K562 (cell line): ENCODE data around the gene CAMK2D. TPM values are rescaled to one million over a fixed set of nuclear protein-coding genes. Genes with fewer than 3 reads are reported as not detected.

ENCODE experiments used
- ATAC-seq: fragments of 200-7000 bp; cut with Tn5 transposase; 3 replicates; pipeline ENCODE4 v1.9.1; 2020; ENCODE audit warnings: moderate library complexity
- BruUV-seq: library from RNA; stranded (reverse); fragments of 400-500 nt; replicated peaks from 2 replicates; lab custom pipeline; 2021; lab: Mats Ljungman, UMichigan
- CTCF ChIA-PET: fragments of 300-600 bp; formaldehyde crosslinking; extraction: SDS; loops from one replicate; lab custom pipeline; 2021; ENCODE audit warnings: low intra/inter-chr PET ratio; lab: Yijun Ruan, JAX
- POLR2A ChIA-PET: fragments of 300-600, 350-650 bp; sonication (Branson Sonifier 250); formaldehyde crosslinking; extraction: SDS; loops from one replicate; lab custom pipeline; 2021; ENCODE audit warnings: antibody characterized with exemption, inconsistent platforms; lab: Yijun Ruan, JAX
- DNase-seq, 4 experiments: peaks; one replicate each; pipeline versions ENCODE4 v3.0.0 to v3.0.0-alpha.2; 2011 to 2018; ENCODE audit warnings: low spot score in 3 of 4, mixed read lengths in 3 of 4; ENCODE audit errors: extremely low read depth in 1 of 4
- FAIRE-seq: peaks from 2 replicates; lab custom pipeline; 2011; peaks lifted over from hg19 to GRCh38; lab: Jason Lieb, UNC
- H2AFZ ChIP-seq: 2 replicates; pipeline ENCODE4 v1.6.0; 2011; ENCODE audit warnings: low read depth, low read length, control low read depth, inconsistent platforms
- H3K27ac ChIP-seq: fragments of 200-600 bp; 3 replicates; pipeline ENCODE4 v1.8.0; 2011; ENCODE audit warnings: low read depth, mild to moderate bottlenecking, control low read depth, inconsistent platforms, low read length, moderate library complexity, mixed read lengths; ENCODE audit errors: extremely low read depth
- H3K27me3 ChIP-seq, 2 experiments: fragments of 300-600 bp in 1 of 2; 2 replicates in 1 of 2; 3 replicates in 1 of 2; pipeline versions ENCODE4 v1.6.0 to v1.8.0; 2011; ENCODE audit warnings: inconsistent platforms in 2 of 2, low read length in 2 of 2, mild to moderate bottlenecking in 1 of 2, mixed read lengths in 1 of 2, moderate library complexity in 1 of 2; ENCODE audit not compliant: control insufficient read depth in 2 of 2, insufficient read depth in 2 of 2
- H3K36me3 ChIP-seq: fragments of 300-600 bp; 3 replicates; pipeline ENCODE4 v1.8.0; 2011; ENCODE audit warnings: mild to moderate bottlenecking, low read length, inconsistent platforms; ENCODE audit not compliant: control insufficient read depth, insufficient read depth
- H3K4me1 ChIP-seq, 2 experiments: fragments of 200-600 bp in 1 of 2; replicated peaks in 1 of 2; 2 replicates in 1 of 2; 3 replicates in 1 of 2; pipeline versions ENCODE4 v1.5.1 to v1.8.0; 2011; ENCODE audit warnings: inconsistent platforms in 2 of 2, low read length in 2 of 2, mild to moderate bottlenecking in 1 of 2, mixed read lengths in 1 of 2, moderate library complexity in 1 of 2; ENCODE audit not compliant: control insufficient read depth in 2 of 2, insufficient read depth in 2 of 2
- H3K4me2 ChIP-seq: 2 replicates; pipeline ENCODE4 v1.6.1; 2011; ENCODE audit warnings: low read length, control low read depth, inconsistent platforms, mixed read lengths; ENCODE audit not compliant: insufficient read depth
- H3K4me3 ChIP-seq: fragments of 200-600 bp; sonication (generic), shearing (Covaris generic); 2 replicates; pipeline ENCODE4 v1.5.1; 2016; ENCODE audit warnings: control low read depth, inconsistent platforms
- H3K79me2 ChIP-seq: fragments of 200-600 bp; 3 replicates; pipeline ENCODE4 v1.8.0; 2011; ENCODE audit warnings: low read length, inconsistent platforms; ENCODE audit not compliant: control insufficient read depth, insufficient read depth
- H3K9ac ChIP-seq, 2 experiments: 2 replicates each; pipeline versions ENCODE4 v1.6.0 to v1.6.1; 2011; ENCODE audit warnings: low read depth in 2 of 2, low read length in 2 of 2, control low read depth in 1 of 2, inconsistent platforms in 1 of 2, mild to moderate bottlenecking in 1 of 2, mixed read lengths in 1 of 2; ENCODE audit not compliant: insufficient read depth in 1 of 2
- H3K9me1 ChIP-seq: one replicate; pipeline ENCODE4 v1.6.0; 2011; ENCODE audit warnings: inconsistent platforms, mild to moderate bottlenecking, low read length, moderate library complexity; ENCODE audit not compliant: control insufficient read depth, insufficient read depth
- H3K9me3 ChIP-seq: replicated peaks from 2 replicates; pipeline ENCODE4 v1.5.1; 2011; ENCODE audit warnings: low read depth, low read length, inconsistent platforms; ENCODE audit not compliant: control insufficient read depth, insufficient read depth
- H4K20me1 ChIP-seq: replicated peaks from 2 replicates; pipeline ENCODE4 v1.6.1; 2011; ENCODE audit warnings: low read length, inconsistent platforms, mixed read lengths; ENCODE audit not compliant: control insufficient read depth, insufficient read depth
- BCLAF1 ChIP-seq, 2 experiments: fragments of 450-650 bp in 1 of 2; IDR thresholded peaks; 2 replicates each; pipeline ENCODE4 v1.6.1; 2011 to 2017; ENCODE audit warnings: low read depth in 2 of 2, antibody characterized with exemption in 1 of 2, borderline replicate concordance in 1 of 2, low read length in 1 of 2, mild to moderate bottlenecking in 1 of 2, mixed read lengths in 1 of 2; ENCODE audit not compliant: control insufficient read depth in 1 of 2
- CC2D1A ChIP-seq: fragments of 450-650 bp; IDR thresholded peaks from 2 replicates; pipeline ENCODE4 v1.6.1; 2017; ENCODE audit warnings: mild to moderate bottlenecking
- COPS2 ChIP-seq: fragments of 450-650 bp; conservative IDR thresholded peaks from 2 replicates; pipeline ENCODE4 v1.6.1; 2016; ENCODE audit warnings: mild to moderate bottlenecking, moderate library complexity
- FOXM1 ChIP-seq, 2 experiments: fragments of 450-650 bp in 1 of 2; sonication (generic) in 1 of 2; formaldehyde crosslinking in 1 of 2; IDR thresholded peaks; 2 replicates each; pipeline versions ENCODE4 v1.6.1 to v1.9.0; 2017 to 2022; ENCODE audit warnings: low read depth in 2 of 2, mild to moderate bottlenecking in 2 of 2, missing genetic modification reagents in 1 of 2, moderate library complexity in 1 of 2
- HBP1 ChIP-seq: fragments of 450-650 bp; formaldehyde crosslinking; IDR thresholded peaks from 2 replicates; pipeline ENCODE4 v1.4.0; 2022; ENCODE audit warnings: missing genetic modification characterization
- NCOR1 ChIP-seq: fragments of 450-650 bp; IDR thresholded peaks from 2 replicates; pipeline ENCODE4 v1.6.1; 2016; ENCODE audit warnings: mild to moderate bottlenecking, moderate library complexity
- SMARCB1 ChIP-seq: IDR thresholded peaks from 2 replicates; pipeline ENCODE4 v1.6.1; 2011; ENCODE audit warnings: improper control_type of control experiment, low read depth; ENCODE audit not compliant: insufficient read length
- THAP12 ChIP-seq: fragments of 250-450 bp; sonication (Bioruptor Pico); IDR thresholded peaks from 2 replicates; pipeline ENCODE4 v1.9.0; 2021; ENCODE audit warnings: mild to moderate bottlenecking, inconsistent platforms
- WGBS: fragments of 100-300 bp; shearing (Covaris generic); methylation state at CpG from one replicate; pipeline ENCODE4 v1.1.6; 2016; ENCODE audit warnings: low coverage, mixed read lengths; ENCODE audit not compliant: insufficient coverage; ENCODE audit errors: missing lambda C conversion rate; 5-methylcytosine and 5-hydroxymethylcytosine counted together
- in situ Hi-C: fragments of 300-500 bp; cut with MboI; formaldehyde crosslinking; loops from 4 replicates; pipeline ENCODE4 v1.15.0; 2018; ENCODE audit warnings: inconsistent platforms, mixed read lengths
- intact Hi-C: fragments of 100-400 bp; cut with micrococcal nuclease; formaldehyde crosslinking; loops from 2 replicates; pipeline ENCODE4 v1.14.2; 2022
- polyA plus RNA-seq, 8 experiments: library from polyadenylated mRNA; depleted of rRNA in 4 of 8; stranded (reverse) in 5 of 8; unstranded in 3 of 8; fragments of >200 nt; fragmentation: Nextera tagmentation in 2 of 8; fragmentation: Illumina TruSeq in 1 of 8; extraction: Ambion mirVana in 2 of 8; extraction: Trizol in 1 of 8; gene quantifications; 2 replicates each; pipeline versions ENCODE4 v1.2.1 to v1.2.3, GENCODE V29; 2011 to 2014; ENCODE audit warnings: inconsistent platforms in 1 of 8, missing spikeins in 1 of 8
- total RNA-seq, 7 experiments: library from RNA; depleted of rRNA in 6 of 7; stranded (reverse); fragments of >200 nt in 6 of 7; fragmentation: Illumina TruSeq in 2 of 7; extraction: Trizol in 2 of 7; gene quantifications; 2 replicates each; pipeline versions ENCODE4 v1.2.1 to v1.2.3, GENCODE V29; 2011 to 2021; ENCODE audit warnings: low replicate concordance in 1 of 7

The CAMK2D gene
- total and polyA plus RNA-seq, 9 of the 15 experiments (the other 6 are each of a cell fraction or from before 2014, with no cell fraction given), result 0.01 to 0.33 (median 0.04) TPM; not detected in 2

- TF ChIP-seq THAP12 (CRISPR knock-in tag), result no peak
Observed at GRCh38 chr4:113472864-113473263, 288.7 kb downstream of the CAMK2D start (continued).

GRCh38 chr4:113471146-113471860 lies 290.2 kb downstream of the CAMK2D start:
- H3K9ac ChIP-seq, result no peak overlapping the region
- H3K36me3 ChIP-seq, result no peaks in the 10 kb centered on the region
- ATAC-seq (no peak), DNase-seq (no peak), FAIRE-seq (no peak)
- in situ Hi-C loops (no loop called here), intact Hi-C loops (no loop called here)
- no peak overlapping the region for H3K4me2 ChIP-seq
- H3K9me3 ChIP-seq, result no peaks in the 10 kb centered on the region
- 5% methylated on average over 4 of the region's 4 CpGs for WGBS
- no peaks in the 10 kb centered on the region for H3K4me1 ChIP-seq
- ChIA-PET POLR2A (interaction anchor here (0.6 kb wide), 1 partner anchor 100 kb away, joined by 3 read pairs; no protein-coding TSS in a partner anchor), CTCF (interaction anchor here (0.6 kb wide), 1 partner anchor 16 kb away, joined by 3 read pairs; no protein-coding TSS in a partner anchor)
- no peaks in the 10 kb centered on the region for H3K9me1 ChIP-seq
- no TSS peak for BruUV-seq
- no peak overlapping the region for H2AFZ ChIP-seq
- H4K20me1 ChIP-seq, result no peaks in the 10 kb centered on the region
- H3K79me2 ChIP-seq, result no peaks in the 10 kb centered on the region
- no peak overlapping the region for H3K4me3 ChIP-seq
- H3K27me3 ChIP-seq, result no peaks in the 10 kb centered on the region
- H3K27ac ChIP-seq, result no peak overlapping the region
- TF ChIP-seq CC2D1A, result no peak
- no peak for TF ChIP-seq HBP1
- no peak for TF ChIP-seq FOXM1 (IDR thresholded peaks at IDR 0.05; ENCODE audit: low read depth)
- TF ChIP-seq FOXM1 (CRISPR knock-in tag; IDR thresholded peaks at IDR 0.05; ENCODE audit: low read depth), result no peak
- TF ChIP-seq NCOR1, result no peak
- no peak for TF ChIP-seq SMARCB1
- no peak for TF ChIP-seq COPS2
- no peak for TF ChIP-seq BCLAF1 (IDR thresholded peaks at IDR 0.05; ENCODE audit: borderline replicate concordance in 1 of 2, control insufficient read depth in 1 of 2, low read depth in 2 of 2, low read length in 1 of 2)
